ENCODE measurements around the gene NUDT3. TPM values are rescaled to one million over a fixed set of nuclear protein-coding genes. Genes with fewer than 3 reads are reported as not detected.
"Not testable (repeated sequence)": the region's sequence is repeated elsewhere in the genome, so short reads cannot be mapped to it uniquely, and the experiment has no call there.

NUDT3 gene
- total RNA-seq, 1 donor from 2014 or later, result 20.0 TPM

DNA sequence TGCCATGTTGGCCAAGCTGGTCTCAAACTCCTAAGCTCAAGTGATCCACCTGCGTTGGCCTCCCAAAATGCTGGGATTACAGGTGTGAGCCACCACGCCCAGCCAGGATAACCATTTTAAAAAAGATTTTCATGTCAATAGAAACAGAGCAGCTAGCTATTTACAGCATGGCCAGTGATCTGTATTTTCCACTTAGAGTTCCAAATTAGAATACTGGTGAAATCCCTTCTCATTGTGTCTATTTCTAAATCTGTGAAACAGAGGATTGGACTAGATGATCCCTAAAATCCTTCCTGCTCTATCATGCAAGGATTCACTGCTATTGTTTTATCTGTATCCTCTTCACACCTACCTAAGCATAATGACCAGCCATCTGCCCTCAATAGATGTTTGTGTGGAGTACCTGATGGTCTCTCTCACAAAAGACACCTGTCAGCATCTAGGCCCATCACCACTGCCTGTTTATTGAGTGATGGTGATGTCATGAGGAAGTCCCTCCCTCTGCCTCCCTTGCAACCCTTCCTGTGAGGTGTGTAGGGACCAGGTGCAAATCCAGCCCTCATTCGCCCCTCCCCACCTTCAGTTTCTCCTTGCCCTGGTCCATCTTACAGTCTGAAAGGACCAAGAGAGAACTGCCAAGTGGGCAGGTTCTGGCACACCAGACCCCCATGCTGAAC, 117.2 kb downstream of the NUDT3 start:
- H3K36me3 Mint-ChIP-seq (ENCODE audit: low read depth), result peaks cover 2% of the 10 kb centered on the region
- H3K9me3 Mint-ChIP-seq, result no peaks in the 10 kb centered on the region
- intact Hi-C loops (cut with micrococcal nuclease), result no loop called here
- H3K27ac Mint-ChIP-seq, result peak overlapping the region; percentile 13
- H3K4me1 Mint-ChIP-seq (ENCODE audit: low read depth), result peaks cover 5% of the 10 kb centered on the region
- H3K4me3 Mint-ChIP-seq, result no peak overlapping the region
- DNase-seq (ENCODE audit: low spot score), result no peak
- no peaks in the 10 kb centered on the region for H3K27me3 Mint-ChIP-seq (ENCODE audit: insufficient read depth)

DNA sequence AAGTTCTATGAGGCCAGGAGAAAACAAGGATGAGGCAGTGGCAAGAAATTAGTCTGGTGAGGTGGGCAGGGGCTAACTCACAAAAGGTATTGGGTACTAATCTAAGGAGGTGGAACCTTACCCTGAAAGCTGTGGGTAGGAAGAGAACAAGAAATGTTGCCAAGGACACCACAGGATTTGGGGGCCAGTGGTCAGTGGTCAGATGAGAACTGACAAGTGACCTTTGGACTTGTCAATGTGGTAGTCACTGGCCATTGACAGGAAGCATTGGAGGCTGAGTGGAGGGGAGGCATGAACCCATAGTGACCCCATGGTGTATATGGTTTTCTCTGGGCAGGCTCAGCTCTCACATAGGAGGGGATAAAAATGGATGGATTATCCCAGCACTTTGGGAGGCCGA, 118.3 kb downstream of the NUDT3 start:
- Mint-ChIP-seq H3K36me3 (ENCODE audit: low read depth) (peaks cover 2% of the 10 kb centered on the region), H3K27ac (no peak overlapping the region), H3K9me3 (no peaks in the 10 kb centered on the region), H3K27me3 (ENCODE audit: insufficient read depth) (no peaks in the 10 kb centered on the region), H3K4me1 (ENCODE audit: low read depth) (peaks cover under 1% of the 10 kb centered on the region), H3K4me3 (no peak overlapping the region)
- no peak for DNase-seq (ENCODE audit: low spot score)
- intact Hi-C loops (cut with micrococcal nuclease), result no loop called here

GRCh38 chr6:34273242-34273805, 119.1 kb downstream of the NUDT3 start:
- H3K36me3 Mint-ChIP-seq (ENCODE audit: low read depth), result peaks cover 2% of the 10 kb centered on the region

GRCh38 chr6:34272013-34272926, 120.2 kb downstream of the NUDT3 start:
- no peak overlapping the region for H3K4me3 Mint-ChIP-seq
- no peaks in the 10 kb centered on the region for H3K9me3 Mint-ChIP-seq

More at GRCh38 chr6:34273242-34273805, 119.1 kb downstream of the NUDT3 start:
- no peak overlapping the region for H3K4me3 Mint-ChIP-seq
- DNase-seq (ENCODE audit: low spot score), result no peak
- no peaks in the 10 kb centered on the region for H3K27me3 Mint-ChIP-seq (ENCODE audit: insufficient read depth)
- H3K9me3 Mint-ChIP-seq, result no peaks in the 10 kb centered on the region
- no peak overlapping the region for H3K27ac Mint-ChIP-seq
- intact Hi-C loops (cut with micrococcal nuclease), result no loop called here
- H3K4me1 Mint-ChIP-seq (ENCODE audit: low read depth), result no peaks in the 10 kb centered on the region

GRCh38 chr6:34269658-34270341, 122.7 kb downstream of the NUDT3 start:
- H3K27ac Mint-ChIP-seq; DNase-seq (ENCODE audit: low spot score); H3K4me3 Mint-ChIP-seq; H3K4me1 Mint-ChIP-seq (ENCODE audit: low read depth); H3K27me3 Mint-ChIP-seq (ENCODE audit: insufficient read depth); intact Hi-C loops (cut with micrococcal nuclease); H3K36me3 Mint-ChIP-seq (ENCODE audit: low read depth); H3K9me3 Mint-ChIP-seq: not testable (repeated sequence)

More at GRCh38 chr6:34272013-34272926, 120.2 kb downstream of the NUDT3 start:
- intact Hi-C loops (cut with micrococcal nuclease), result no loop called here
- Mint-ChIP-seq H3K4me1 (ENCODE audit: low read depth) (no peaks in the 10 kb centered on the region), H3K27ac (no peak overlapping the region), H3K36me3 (ENCODE audit: low read depth) (no peaks in the 10 kb centered on the region), H3K27me3 (ENCODE audit: insufficient read depth) (no peaks in the 10 kb centered on the region)
- no peak for DNase-seq (ENCODE audit: low spot score)

GRCh38 chr6:34269132-34269531, 123.3 kb downstream of the NUDT3 start:
- H3K36me3 Mint-ChIP-seq (ENCODE audit: low read depth); H3K4me1 Mint-ChIP-seq (ENCODE audit: low read depth); DNase-seq (ENCODE audit: low spot score); H3K9me3 Mint-ChIP-seq; H3K27me3 Mint-ChIP-seq (ENCODE audit: insufficient read depth); intact Hi-C loops (cut with micrococcal nuclease); H3K27ac Mint-ChIP-seq; H3K4me3 Mint-ChIP-seq: not testable (repeated sequence)

DNA sequence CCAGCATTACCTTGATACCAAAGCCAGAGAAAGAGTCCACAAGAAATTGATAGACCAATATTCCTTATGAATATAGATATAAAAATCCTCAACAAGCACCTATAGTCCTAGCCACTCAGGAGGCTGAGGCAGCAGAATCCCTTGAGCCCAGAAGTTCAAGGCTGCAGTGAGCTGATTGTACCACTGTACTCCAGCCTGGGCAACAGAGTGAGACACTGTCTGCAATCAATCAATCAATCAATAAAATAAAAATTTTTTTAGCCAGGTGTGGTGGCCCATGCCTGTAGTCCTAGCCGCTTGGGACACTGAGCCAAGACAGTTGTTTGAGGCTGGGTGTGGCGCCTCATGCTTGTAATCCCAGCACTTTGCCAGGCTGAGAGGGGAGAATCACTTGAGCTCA, 124.7 kb downstream of the NUDT3 start:
- Mint-ChIP-seq H3K4me1 (ENCODE audit: low read depth) (no peaks in the 10 kb centered on the region), H3K27me3 (ENCODE audit: insufficient read depth) (peaks cover 2% of the 10 kb centered on the region), H3K36me3 (ENCODE audit: low read depth) (no peaks in the 10 kb centered on the region), H3K4me3 (no peak overlapping the region), H3K27ac (no peak overlapping the region), H3K9me3 (no peaks in the 10 kb centered on the region)
- intact Hi-C loops (cut with micrococcal nuclease), result no loop called here
- DNase-seq (ENCODE audit: low spot score), result no peak

GRCh38 chr6:34263484-34263883, 129.0 kb downstream of the NUDT3 start:
- H3K36me3 Mint-ChIP-seq (ENCODE audit: low read depth); H3K27ac Mint-ChIP-seq; intact Hi-C loops (cut with micrococcal nuclease); H3K27me3 Mint-ChIP-seq (ENCODE audit: insufficient read depth); H3K9me3 Mint-ChIP-seq; H3K4me1 Mint-ChIP-seq (ENCODE audit: low read depth); DNase-seq (ENCODE audit: low spot score); H3K4me3 Mint-ChIP-seq: not testable (repeated sequence)

- no peaks in the 10 kb centered on the region for H3K27me3 Mint-ChIP-seq (ENCODE audit: insufficient read depth)
- no peak overlapping the region for H3K4me3 Mint-ChIP-seq
- H3K36me3 Mint-ChIP-seq (ENCODE audit: low read depth), result peaks cover 1% of the 10 kb centered on the region
- no peaks in the 10 kb centered on the region for H3K4me1 Mint-ChIP-seq (ENCODE audit: low read depth)
- DNase-seq (ENCODE audit: low spot score), result no peak
- H3K27ac Mint-ChIP-seq, result no peak overlapping the region
- intact Hi-C loops (cut with micrococcal nuclease), result no loop called here
- no peaks in the 10 kb centered on the region for H3K9me3 Mint-ChIP-seq
Measured at GRCh38 chr6:34260576-34261267, 131.7 kb downstream of the NUDT3 start.

DNA sequence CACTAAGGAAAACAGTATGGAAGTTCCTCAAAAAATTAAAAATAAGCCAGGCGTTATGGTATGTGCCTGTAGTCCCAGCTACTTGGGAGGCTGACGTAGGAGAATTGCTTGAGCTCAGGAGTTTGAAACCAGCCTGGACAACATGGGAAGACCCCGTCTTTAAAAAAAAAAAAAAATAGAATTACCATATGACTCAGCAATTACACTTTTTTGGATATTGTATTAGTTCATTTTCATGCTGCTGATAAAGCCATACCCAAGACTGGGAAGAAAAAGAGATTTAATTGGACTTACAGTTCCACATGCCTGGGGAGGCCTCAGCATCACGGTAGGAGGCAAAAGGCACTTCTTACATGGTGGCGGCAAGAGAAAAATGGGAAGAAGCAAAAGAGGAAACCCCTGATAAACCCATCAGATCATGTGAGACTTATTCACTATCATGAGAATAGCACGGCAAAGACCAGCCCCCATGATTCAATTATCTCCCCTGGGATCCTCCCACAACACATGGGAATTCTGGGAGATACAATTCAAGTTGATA, 132.9 kb downstream of the NUDT3 start:
- Mint-ChIP-seq H3K4me3 (no peak overlapping the region), H3K27me3 (ENCODE audit: insufficient read depth) (no peaks in the 10 kb centered on the region), H3K27ac (no peak overlapping the region), H3K4me1 (ENCODE audit: low read depth) (no peaks in the 10 kb centered on the region), H3K36me3 (ENCODE audit: low read depth) (peaks cover 1% of the 10 kb centered on the region), H3K9me3 (no peaks in the 10 kb centered on the region)
- intact Hi-C loops (cut with micrococcal nuclease), result no loop called here
- DNase-seq (ENCODE audit: low spot score), result no peak

DNA sequence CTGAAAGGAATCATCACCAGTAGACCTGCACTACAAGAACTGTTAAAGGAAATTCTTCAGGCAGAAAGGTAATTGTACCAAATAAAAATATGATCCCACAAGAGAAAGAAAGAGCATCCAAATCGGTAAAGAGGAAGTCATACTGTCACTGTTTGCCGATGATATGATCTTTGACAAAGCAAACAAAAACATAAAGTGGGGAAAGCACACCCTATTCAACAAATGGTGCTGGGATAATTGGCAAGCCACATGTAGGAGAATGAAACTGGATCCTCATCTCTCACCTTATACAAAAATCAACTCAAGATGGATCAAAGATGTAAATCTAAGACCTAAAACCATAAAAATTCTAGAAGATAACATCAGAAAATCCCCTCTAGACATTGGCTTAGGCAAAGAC, 140.1 kb downstream of the NUDT3 start:
- H3K27ac Mint-ChIP-seq; H3K36me3 Mint-ChIP-seq (ENCODE audit: low read depth); DNase-seq (ENCODE audit: low spot score); intact Hi-C loops (cut with micrococcal nuclease); H3K27me3 Mint-ChIP-seq (ENCODE audit: insufficient read depth); H3K4me3 Mint-ChIP-seq; H3K9me3 Mint-ChIP-seq: not testable (repeated sequence)
- peaks cover 11% of the 10 kb centered on the region for H3K4me1 Mint-ChIP-seq (ENCODE audit: low read depth)

Measured in activated T-helper 1 cell treated with anti-CD3 and anti-CD28 coated beads, Interleukin-12 subunit alpha, Interleukin-12 subunit beta, Interleukin-2, Interleukin-4 antibody, amounts not matched to agents 30 ng/mL and 10 ng/mL and 1 ng/mL, durations not matched to agents 14 hours and 24 hours and 36 hours (primary cell).